Measurements from ENCODE around the gene SPCS1. TPM values are rescaled to one million over a fixed set of nuclear protein-coding genes. Genes with fewer than 3 reads are reported as not detected.

SPCS1 gene
- polyA plus RNA-seq, 1 of the 3 experiments (the other 2 are of a cell fraction): 191 TPM

GRCh38 chr3:52682016-52682415 is 23.9 kb upstream of the SPCS1 start:
- no peak overlapping the region for H2AFZ ChIP-seq (ENCODE audit: low read depth)
- peak overlapping the region; percentile 11 to 50; a peak in 3 of 4 replicates for H3K27ac ChIP-seq (ENCODE audit: low read depth in 2 of 2, low read length in 1 of 2)
- ChIA-PET POLR2A (no interaction called here), CTCF (interaction anchor here (0.8 to 1.1 kb wide), 2 partner anchors 146 to 210 kb away, joined by 3 to 8 read pairs; no protein-coding TSS in a partner anchor)
- no peaks in the 10 kb centered on the region for H3K27me3 ChIP-seq (ENCODE audit: insufficient read depth)
- peak; percentile 30 for DNase-seq
- H3K79me2 ChIP-seq (ENCODE audit: insufficient read depth): peaks cover 93% of the 10 kb centered on the region
- peaks cover 0 to 8% of the 10 kb centered on the region in 2 experiments; a peak in 2 of 4 replicates for H3K4me1 ChIP-seq (ENCODE audit: control insufficient read depth in 1 of 2, insufficient read depth in 2 of 2, low read depth in 1 of 2, low read length in 1 of 2)
- peaks cover 5% of the 10 kb centered on the region for H3F3A ChIP-seq (replicated peaks; ENCODE audit: insufficient read depth)
- H3K9me3 ChIP-seq: no peaks in the 10 kb centered on the region
- H3K9me2 ChIP-seq: no peaks in the 10 kb centered on the region
- H4K20me1 ChIP-seq (ENCODE audit: insufficient read depth): no peaks in the 10 kb centered on the region
- no peak overlapping the region for H3K4me3 ChIP-seq (ENCODE audit: low read depth in 2 of 2, low read length in 1 of 2)
- H3K36me3 ChIP-seq (replicated peaks in 1 of 2; ENCODE audit: control insufficient read depth in 1 of 2, insufficient read depth in 2 of 2, low read length in 1 of 2): peaks cover 38% of the 10 kb centered on the region in 2 experiments
- H3K4me2 ChIP-seq: no peak overlapping the region
- 0 out of 2 replicates have a peak overlapping the region, but pooled peaks have one; percentile 3 for H3K9ac ChIP-seq
- 0 out of 2 replicates have a peak, but pooled peaks have one; percentile 42 for TF ChIP-seq SIN3A (IDR thresholded peaks at IDR 0.05; ENCODE audit: borderline replicate concordance, low read depth, low read length)
- peak; percentile 17 for TF ChIP-seq CHD2 (IDR thresholded peaks at IDR 0.05; ENCODE audit: low read length, partially characterized antibody)
- no peak; the same call in 1 of the 2 replicates for TF ChIP-seq NFIC (IDR thresholded peaks at IDR 0.05; ENCODE audit: borderline replicate concordance)
- no peak for TF ChIP-seq POLR2AphosphoS5 (IDR thresholded peaks at IDR 0.05; ENCODE audit: low read depth, low read length)
- TF ChIP-seq EZH2phosphoT487 (IDR thresholded peaks at IDR 0.05; ENCODE audit: borderline replicate concordance, low read depth): no peak
- no peak for TF ChIP-seq MEF2A (IDR thresholded peaks at IDR 0.05; ENCODE audit: borderline replicate concordance, low read depth)
- TF ChIP-seq MXI1 (IDR thresholded peaks at IDR 0.05; ENCODE audit: low read depth, low read length): peak; percentile 88
- TF ChIP-seq TEAD4 (IDR thresholded peaks at IDR 0.05; ENCODE audit: borderline replicate concordance, insufficient read depth): no peak
- no peak for TF ChIP-seq PBX3 (IDR thresholded peaks at IDR 0.05)
- TF ChIP-seq NRF1 (IDR thresholded peaks at IDR 0.05; ENCODE audit: low read depth, low read length): no peak
- TF ChIP-seq ELF1 (IDR thresholded peaks at IDR 0.05): no peak
- TF ChIP-seq MAX (IDR thresholded peaks at IDR 0.05; ENCODE audit: low read depth): peak; percentile 60; the same call in 1 of the 2 replicates
- no peak for TF ChIP-seq REST (IDR thresholded peaks at IDR 0.05; ENCODE audit: low read depth, low read length)
- TF ChIP-seq, protein P1, sequence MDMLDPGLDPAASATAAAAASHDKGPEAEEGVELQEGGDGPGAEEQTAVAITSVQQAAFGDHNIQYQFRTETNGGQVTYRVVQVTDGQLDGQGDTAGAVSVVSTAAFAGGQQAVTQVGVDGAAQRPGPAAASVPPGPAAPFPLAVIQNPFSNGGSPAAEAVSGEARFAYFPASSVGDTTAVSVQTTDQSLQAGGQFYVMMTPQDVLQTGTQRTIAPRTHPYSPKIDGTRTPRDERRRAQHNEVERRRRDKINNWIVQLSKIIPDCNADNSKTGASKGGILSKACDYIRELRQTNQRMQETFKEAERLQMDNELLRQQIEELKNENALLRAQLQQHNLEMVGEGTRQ (IDR thresholded peaks at IDR 0.05; ENCODE audit: borderline replicate concordance, low read depth, low read length): no peak
- TF ChIP-seq YY1 (IDR thresholded peaks at IDR 0.05; ENCODE audit: low read depth): no peak
- TF ChIP-seq ZBTB33 (IDR thresholded peaks at IDR 0.05; ENCODE audit: borderline replicate concordance, low read depth): no peak
- no peak for TF ChIP-seq TCF12 (IDR thresholded peaks at IDR 0.05)
- TF ChIP-seq SMC3 (IDR thresholded peaks at IDR 0.05; ENCODE audit: low read depth, low read length): peak; percentile 30; the same call in 1 of the 2 replicates
- TF ChIP-seq, protein P2, sequence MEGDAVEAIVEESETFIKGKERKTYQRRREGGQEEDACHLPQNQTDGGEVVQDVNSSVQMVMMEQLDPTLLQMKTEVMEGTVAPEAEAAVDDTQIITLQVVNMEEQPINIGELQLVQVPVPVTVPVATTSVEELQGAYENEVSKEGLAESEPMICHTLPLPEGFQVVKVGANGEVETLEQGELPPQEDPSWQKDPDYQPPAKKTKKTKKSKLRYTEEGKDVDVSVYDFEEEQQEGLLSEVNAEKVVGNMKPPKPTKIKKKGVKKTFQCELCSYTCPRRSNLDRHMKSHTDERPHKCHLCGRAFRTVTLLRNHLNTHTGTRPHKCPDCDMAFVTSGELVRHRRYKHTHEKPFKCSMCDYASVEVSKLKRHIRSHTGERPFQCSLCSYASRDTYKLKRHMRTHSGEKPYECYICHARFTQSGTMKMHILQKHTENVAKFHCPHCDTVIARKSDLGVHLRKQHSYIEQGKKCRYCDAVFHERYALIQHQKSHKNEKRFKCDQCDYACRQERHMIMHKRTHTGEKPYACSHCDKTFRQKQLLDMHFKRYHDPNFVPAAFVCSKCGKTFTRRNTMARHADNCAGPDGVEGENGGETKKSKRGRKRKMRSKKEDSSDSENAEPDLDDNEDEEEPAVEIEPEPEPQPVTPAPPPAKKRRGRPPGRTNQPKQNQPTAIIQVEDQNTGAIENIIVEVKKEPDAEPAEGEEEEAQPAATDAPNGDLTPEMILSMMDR (IDR thresholded peaks at IDR 0.05): peak; percentile 48
- TF ChIP-seq FOXM1 (IDR thresholded peaks at IDR 0.05; ENCODE audit: low read depth): no peak
- TF ChIP-seq USF1 (IDR thresholded peaks at IDR 0.05; ENCODE audit: borderline replicate concordance, low read depth): no peak; the same call in 1 of the 2 replicates
- no peak for TF ChIP-seq EP300 (IDR thresholded peaks at IDR 0.05; ENCODE audit: borderline replicate concordance in 1 of 2, low read depth in 1 of 2, low read length in 1 of 2)
- TF ChIP-seq TAF1 (IDR thresholded peaks at IDR 0.05; ENCODE audit: borderline replicate concordance, low read depth, low read length): no peak
- TF ChIP-seq RCOR1 (IDR thresholded peaks at IDR 0.05; ENCODE audit: low read length): no peak
